Measurements from ENCODE around the gene CYTH4. TPM values are rescaled to one million over a fixed set of nuclear protein-coding genes. Genes with fewer than 3 reads are reported as not detected.

Gene CYTH4
- polyA plus RNA-seq, 1 donor from 2014 or later: not detected

- H3K4me3 ChIP-seq (ENCODE audit: low read length): no peak overlapping the region
- H3K27me3 ChIP-seq (ENCODE audit: insufficient read depth, low read depth, low read length): no peaks in the 10 kb centered on the region
- no peak overlapping the region for H3K4me2 ChIP-seq (ENCODE audit: low read length)
- no peak overlapping the region for H2AFZ ChIP-seq (ENCODE audit: low read depth, low read length)
- H3K36me3 ChIP-seq (ENCODE audit: insufficient read depth, low read length): no peaks in the 10 kb centered on the region
- no peak overlapping the region for H3K9ac ChIP-seq (ENCODE audit: low read length)
- H3F3A ChIP-seq (ENCODE audit: insufficient read depth, low read length, poor library complexity, severe bottlenecking): no peaks in the 10 kb centered on the region
- no peaks in the 10 kb centered on the region for H3K79me2 ChIP-seq (replicated peaks; ENCODE audit: insufficient read depth, low read length)
- TF ChIP-seq REST (IDR thresholded peaks at IDR 0.05; ENCODE audit: borderline replicate concordance) (no peak), MXI1 (conservative IDR thresholded peaks at IDR 0.05; ENCODE audit: poor library complexity, severe bottlenecking) (no peak), RAD21 (conservative IDR thresholded peaks at IDR 0.05) (no peak), POLR2AphosphoS5 (IDR thresholded peaks at IDR 0.05) (no peak), SMC3 (conservative IDR thresholded peaks at IDR 0.05; ENCODE audit: poor library complexity) (no peak), EZH2 (IDR thresholded peaks at IDR 0.05; ENCODE audit: borderline replicate concordance, insufficient read depth, low read length, poor library complexity, severe bottlenecking) (no peak), EP300 (conservative IDR thresholded peaks at IDR 0.05; ENCODE audit: poor library complexity, severe bottlenecking) (no peak), TAF1 (IDR thresholded peaks at IDR 0.05; ENCODE audit: low read depth) (no peak), CTCF (IDR thresholded peaks at IDR 0.05; ENCODE audit: poor library complexity, severe bottlenecking) (no peak)
- no peaks in the 10 kb centered on the region for H3K9me3 ChIP-seq (ENCODE audit: low read length)
- H3K27ac ChIP-seq (ENCODE audit: low read length): no peak overlapping the region
- no peaks in the 10 kb centered on the region for H3K9me2 ChIP-seq (ENCODE audit: insufficient read depth, low read length)
- H4K20me1 ChIP-seq (ENCODE audit: insufficient read depth): no peaks in the 10 kb centered on the region
These were observed 66.9 kb downstream of the CYTH4 start for GRCh38 chr22:37349043-37349814.

DNA sequence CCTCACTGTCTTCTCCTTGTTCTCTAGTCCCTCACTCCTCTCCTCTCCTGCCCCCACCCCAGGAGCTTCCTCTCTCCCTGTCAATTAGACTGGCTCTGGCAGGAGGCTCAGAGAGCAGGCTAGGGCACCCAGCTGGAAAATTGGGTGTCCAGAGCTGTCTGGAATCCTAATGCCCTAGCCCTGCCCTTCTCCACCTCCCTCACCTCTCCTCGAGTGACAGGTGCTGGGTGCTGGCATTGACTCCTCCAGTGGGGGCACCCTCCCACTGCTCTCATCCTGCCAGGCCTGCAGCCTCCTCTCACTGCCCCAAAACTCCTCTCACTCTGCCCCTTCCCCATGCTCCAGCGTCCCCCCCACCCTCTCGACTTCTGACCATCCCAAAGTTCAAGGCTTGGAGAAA lies 68.9 kb downstream of the CYTH4 start:
- Histone ChIP-seq H3K4me3 (ENCODE audit: low read length) (no peak overlapping the region), H3K79me2 (replicated peaks; ENCODE audit: insufficient read depth, low read length) (no peaks in the 10 kb centered on the region), H3K27me3 (ENCODE audit: insufficient read depth, low read depth, low read length) (no peaks in the 10 kb centered on the region), H2AFZ (ENCODE audit: low read depth, low read length) (no peak overlapping the region), H3K36me3 (ENCODE audit: insufficient read depth, low read length) (no peaks in the 10 kb centered on the region), H3F3A (ENCODE audit: insufficient read depth, low read length, poor library complexity, severe bottlenecking) (no peaks in the 10 kb centered on the region), H3K9ac (ENCODE audit: low read length) (no peak overlapping the region), H3K9me2 (ENCODE audit: insufficient read depth, low read length) (no peaks in the 10 kb centered on the region), H3K4me2 (ENCODE audit: low read length) (no peak overlapping the region), H3K9me3 (ENCODE audit: low read length) (no peaks in the 10 kb centered on the region), H4K20me1 (ENCODE audit: insufficient read depth) (no peaks in the 10 kb centered on the region), H3K27ac (ENCODE audit: low read length) (no peak overlapping the region)
- TF ChIP-seq TAF1 (IDR thresholded peaks at IDR 0.05; ENCODE audit: low read depth) (no peak), EZH2 (IDR thresholded peaks at IDR 0.05; ENCODE audit: borderline replicate concordance, insufficient read depth, low read length, poor library complexity, severe bottlenecking) (no peak), CTCF (IDR thresholded peaks at IDR 0.05; ENCODE audit: poor library complexity, severe bottlenecking) (no peak), REST (IDR thresholded peaks at IDR 0.05; ENCODE audit: borderline replicate concordance) (no peak), SMC3 (conservative IDR thresholded peaks at IDR 0.05; ENCODE audit: poor library complexity) (no peak), RAD21 (conservative IDR thresholded peaks at IDR 0.05) (no peak), MXI1 (conservative IDR thresholded peaks at IDR 0.05; ENCODE audit: poor library complexity, severe bottlenecking) (no peak)

All from neural cell (in vitro differentiated cells).